ENCODE results near the gene TRPM2.

DNA sequence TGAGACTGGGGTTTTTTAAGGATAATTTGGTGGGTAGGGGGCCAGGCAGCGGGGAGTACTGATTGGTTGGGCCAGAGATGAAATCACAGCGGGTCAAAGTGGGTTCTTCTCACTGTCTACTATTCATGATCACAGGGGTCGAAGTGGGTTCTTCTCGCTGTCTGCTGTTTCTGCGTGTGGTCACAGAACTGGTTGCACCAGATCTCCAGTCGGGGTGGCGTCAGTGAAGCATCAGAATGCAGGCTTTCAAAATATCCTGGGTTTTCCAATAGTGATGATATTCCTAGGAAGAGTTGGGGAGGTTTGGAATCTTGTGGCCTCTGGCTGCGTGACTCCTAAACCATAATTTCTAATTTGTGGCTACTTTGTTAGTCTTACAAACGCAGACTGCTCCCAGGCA is 45.1 kb downstream of the TRPM2 start:
- TF ChIP-seq, protein P1, sequence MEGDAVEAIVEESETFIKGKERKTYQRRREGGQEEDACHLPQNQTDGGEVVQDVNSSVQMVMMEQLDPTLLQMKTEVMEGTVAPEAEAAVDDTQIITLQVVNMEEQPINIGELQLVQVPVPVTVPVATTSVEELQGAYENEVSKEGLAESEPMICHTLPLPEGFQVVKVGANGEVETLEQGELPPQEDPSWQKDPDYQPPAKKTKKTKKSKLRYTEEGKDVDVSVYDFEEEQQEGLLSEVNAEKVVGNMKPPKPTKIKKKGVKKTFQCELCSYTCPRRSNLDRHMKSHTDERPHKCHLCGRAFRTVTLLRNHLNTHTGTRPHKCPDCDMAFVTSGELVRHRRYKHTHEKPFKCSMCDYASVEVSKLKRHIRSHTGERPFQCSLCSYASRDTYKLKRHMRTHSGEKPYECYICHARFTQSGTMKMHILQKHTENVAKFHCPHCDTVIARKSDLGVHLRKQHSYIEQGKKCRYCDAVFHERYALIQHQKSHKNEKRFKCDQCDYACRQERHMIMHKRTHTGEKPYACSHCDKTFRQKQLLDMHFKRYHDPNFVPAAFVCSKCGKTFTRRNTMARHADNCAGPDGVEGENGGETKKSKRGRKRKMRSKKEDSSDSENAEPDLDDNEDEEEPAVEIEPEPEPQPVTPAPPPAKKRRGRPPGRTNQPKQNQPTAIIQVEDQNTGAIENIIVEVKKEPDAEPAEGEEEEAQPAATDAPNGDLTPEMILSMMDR (IDR thresholded peaks at IDR 0.05): no peak
- TF ChIP-seq POLR2A (IDR thresholded peaks at IDR 0.05): no peak
